Right atrium auricular region (tissue), 2 donors: ENCODE data around the gene SFXN5. TPM values are rescaled to one million over a fixed set of nuclear protein-coding genes. Genes with fewer than 3 reads are reported as not detected.
"Not testable (repeated sequence)": the region's sequence is repeated elsewhere in the genome, so short reads cannot be mapped to it uniquely, and the experiment has no call there.

Experiments
- DNase-seq: peaks from one replicate; pipeline ENCODE4 v3.0.0-alpha.2; 2019; ENCODE audit warnings: low spot score
- H3K27ac ChIP-seq, 2 donors: fragments of 200-600 bp; sonication (generic); 1 replicate in 1 of 2; 2 replicates in 1 of 2; pipeline ENCODE4 v1.5.1; 2016 to 2019
- H3K27me3 ChIP-seq, 2 donors: fragments of 200-600 bp; sonication (generic); one replicate each; pipeline versions ENCODE4 v1.5.1 to v1.6.0; 2017 to 2019
- H3K36me3 ChIP-seq: fragments of 200-600 bp; sonication (generic); one replicate; pipeline ENCODE4 v1.5.1; 2016
- H3K4me1 ChIP-seq, 2 donors: fragments of 200-600 bp; sonication (generic); one replicate each; pipeline versions ENCODE4 v1.5.1 to v1.6.0; 2017 to 2019
- H3K4me3 ChIP-seq, 2 donors: fragments of 200-600 bp; sonication (generic); 1 replicate in 1 of 2; 2 replicates in 1 of 2; pipeline ENCODE4 v1.5.1; 2017 to 2019; ENCODE audit warnings: mild to moderate bottlenecking in 1 of 2, moderate library complexity in 1 of 2
- H3K9me3 ChIP-seq, 2 donors: fragments of 200-600 bp; sonication (generic); one replicate each; pipeline ENCODE4 v1.5.1; 2019
- total RNA-seq, 2 donors: library from RNA; depleted of rRNA; stranded (reverse); fragments of >200 nt; gene quantifications; one replicate each; pipeline ENCODE4 v1.1.0, GENCODE V29; 2016
- TF ChIP-seq, protein P1 (sequence below), 2 donors: fragments of 200-600 bp; sonication (generic); IDR thresholded peaks; one replicate each; pipeline ENCODE4 v1.5.1; 2019; ENCODE audit warnings: antibody characterized with exemption in 2 of 2

Gene SFXN5, protein sequence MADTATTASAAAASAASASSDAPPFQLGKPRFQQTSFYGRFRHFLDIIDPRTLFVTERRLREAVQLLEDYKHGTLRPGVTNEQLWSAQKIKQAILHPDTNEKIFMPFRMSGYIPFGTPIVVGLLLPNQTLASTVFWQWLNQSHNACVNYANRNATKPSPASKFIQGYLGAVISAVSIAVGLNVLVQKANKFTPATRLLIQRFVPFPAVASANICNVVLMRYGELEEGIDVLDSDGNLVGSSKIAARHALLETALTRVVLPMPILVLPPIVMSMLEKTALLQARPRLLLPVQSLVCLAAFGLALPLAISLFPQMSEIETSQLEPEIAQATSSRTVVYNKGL
- 1 to 10 TPM; 4.5 to 5.8 TPM for total RNA-seq

DNA sequence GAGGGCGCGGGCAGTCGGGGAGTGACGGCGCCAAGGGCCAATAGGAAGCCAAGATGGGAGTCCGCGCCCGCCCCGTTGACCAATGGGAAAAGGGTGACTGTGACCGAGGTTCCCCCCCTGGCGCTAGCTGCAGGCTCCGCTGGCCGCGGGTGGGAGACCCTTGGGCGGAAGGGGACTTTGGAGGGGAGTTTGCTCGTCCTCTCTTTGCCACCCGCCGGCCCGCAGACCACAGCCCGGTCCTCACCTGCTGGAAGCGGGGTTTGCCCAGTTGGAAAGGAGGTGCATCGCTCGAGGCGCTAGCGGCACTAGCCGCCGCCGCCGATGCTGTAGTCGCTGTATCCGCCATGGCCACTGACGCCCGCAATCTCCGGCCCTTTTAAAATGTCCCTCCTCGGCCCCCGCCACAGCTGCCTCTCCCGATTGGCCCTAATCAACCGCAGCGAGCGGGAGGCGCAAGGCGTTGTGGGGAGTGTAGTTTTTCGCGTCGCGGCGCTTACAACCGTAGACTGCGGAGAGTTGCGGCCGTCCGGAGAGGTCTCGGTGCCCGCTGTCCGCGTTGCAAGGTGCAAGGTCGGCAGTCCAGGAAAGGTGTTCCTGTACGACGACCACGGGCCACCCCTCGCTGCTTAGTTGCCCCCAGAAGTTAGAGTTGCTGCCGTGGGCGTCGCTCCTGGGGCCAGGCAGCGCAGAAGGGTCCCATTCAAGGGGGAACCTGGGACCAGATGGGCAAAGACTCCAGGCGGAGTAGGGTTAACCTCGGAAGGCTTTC, at the start of gene SFXN5:
TSS of gene SFXN5 (minus strand) at position 353 of the 769 bp plus-strand sequence. CDS start at position 346, 7 bp downstream.
- H3K4me1 ChIP-seq: peaks cover 0 to 33% of the 10 kb centered on the region in 2 donors
- peak within 1 kb of the TSS; percentile 74 to 97 for H3K4me3 ChIP-seq

DNA sequence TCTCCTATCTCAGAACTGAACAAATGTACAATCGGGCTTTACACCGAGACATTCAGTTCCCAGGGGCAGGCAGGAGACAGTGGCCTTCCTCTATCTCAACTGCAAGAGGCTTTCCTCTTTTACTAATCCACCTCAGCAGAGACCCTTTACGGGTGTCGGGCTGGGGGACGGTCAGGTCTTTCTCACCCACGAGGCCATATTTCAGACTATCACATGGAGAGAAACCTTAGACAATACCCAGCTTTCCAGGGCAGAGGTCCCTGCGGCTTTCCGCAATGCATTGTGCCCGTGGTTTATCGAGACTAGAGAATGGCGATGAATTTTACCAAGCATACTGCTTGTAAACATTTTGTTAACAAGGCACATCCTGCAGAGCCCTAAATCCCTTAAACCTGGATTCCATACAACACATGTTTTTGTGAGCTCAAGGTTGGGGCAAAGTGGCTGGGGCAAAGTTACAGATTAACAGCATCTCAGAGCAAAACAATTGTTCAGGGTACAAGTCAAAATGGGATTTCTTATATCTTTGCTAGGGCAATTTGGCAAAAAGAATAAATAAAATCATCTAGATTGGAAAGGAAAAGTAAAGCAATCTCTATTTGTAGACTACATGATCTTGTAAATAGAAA, 48.2 kb upstream of the SFXN5 start:
- not testable (repeated sequence) for H3K9me3 ChIP-seq, H3K27ac ChIP-seq, H3K4me3 ChIP-seq, H3K27me3 ChIP-seq, H3K4me1 ChIP-seq, H3K36me3 ChIP-seq
- peak; percentile 23 for DNase-seq

More for the DNA sequence above, at the start of gene SFXN5:
- peak; percentile 98 for DNase-seq
- H3K27me3 ChIP-seq: no peaks in the 10 kb centered on the region
- TF ChIP-seq, protein P1, sequence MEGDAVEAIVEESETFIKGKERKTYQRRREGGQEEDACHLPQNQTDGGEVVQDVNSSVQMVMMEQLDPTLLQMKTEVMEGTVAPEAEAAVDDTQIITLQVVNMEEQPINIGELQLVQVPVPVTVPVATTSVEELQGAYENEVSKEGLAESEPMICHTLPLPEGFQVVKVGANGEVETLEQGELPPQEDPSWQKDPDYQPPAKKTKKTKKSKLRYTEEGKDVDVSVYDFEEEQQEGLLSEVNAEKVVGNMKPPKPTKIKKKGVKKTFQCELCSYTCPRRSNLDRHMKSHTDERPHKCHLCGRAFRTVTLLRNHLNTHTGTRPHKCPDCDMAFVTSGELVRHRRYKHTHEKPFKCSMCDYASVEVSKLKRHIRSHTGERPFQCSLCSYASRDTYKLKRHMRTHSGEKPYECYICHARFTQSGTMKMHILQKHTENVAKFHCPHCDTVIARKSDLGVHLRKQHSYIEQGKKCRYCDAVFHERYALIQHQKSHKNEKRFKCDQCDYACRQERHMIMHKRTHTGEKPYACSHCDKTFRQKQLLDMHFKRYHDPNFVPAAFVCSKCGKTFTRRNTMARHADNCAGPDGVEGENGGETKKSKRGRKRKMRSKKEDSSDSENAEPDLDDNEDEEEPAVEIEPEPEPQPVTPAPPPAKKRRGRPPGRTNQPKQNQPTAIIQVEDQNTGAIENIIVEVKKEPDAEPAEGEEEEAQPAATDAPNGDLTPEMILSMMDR (IDR thresholded peaks at IDR 0.05): peak in 1 of 2 donors; percentile 32
- peaks cover 11% of the 10 kb centered on the region for H3K36me3 ChIP-seq
- no peaks in the 10 kb centered on the region for H3K9me3 ChIP-seq
- peak within 1 kb of the TSS; percentile 93 to 94 for H3K27ac ChIP-seq

DNA sequence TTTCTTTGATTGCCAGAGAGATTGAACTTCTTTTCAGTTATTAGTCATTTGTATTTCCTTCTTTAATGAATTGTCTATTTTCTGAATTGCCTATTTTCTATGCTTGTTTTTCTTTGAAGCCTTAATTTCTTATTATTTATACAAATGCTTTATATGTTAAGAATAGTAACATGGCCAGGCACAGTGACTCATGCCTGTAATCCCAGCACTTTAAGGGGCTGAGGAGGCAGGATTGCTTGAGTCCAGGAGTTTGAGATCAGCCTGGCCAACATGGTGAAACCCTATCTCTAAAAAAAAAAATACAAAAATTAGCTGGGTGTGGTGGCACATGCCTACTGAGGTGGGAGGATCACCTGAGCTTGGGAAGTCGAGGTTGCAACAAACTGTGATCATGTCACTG, 45.9 kb upstream of the SFXN5 start:
- Histone ChIP-seq H3K27me3 (no peaks in the 10 kb centered on the region), H3K9me3 (no peaks in the 10 kb centered on the region), H3K4me1 (peaks cover 0 to under 1% of the 10 kb centered on the region in 2 donors), H3K27ac (no peak overlapping the region), H3K36me3 (no peaks in the 10 kb centered on the region), H3K4me3 (no peak overlapping the region)
- DNase-seq: peak; percentile 2
- TF ChIP-seq, protein P1 (IDR thresholded peaks at IDR 0.05): no peak

DNA sequence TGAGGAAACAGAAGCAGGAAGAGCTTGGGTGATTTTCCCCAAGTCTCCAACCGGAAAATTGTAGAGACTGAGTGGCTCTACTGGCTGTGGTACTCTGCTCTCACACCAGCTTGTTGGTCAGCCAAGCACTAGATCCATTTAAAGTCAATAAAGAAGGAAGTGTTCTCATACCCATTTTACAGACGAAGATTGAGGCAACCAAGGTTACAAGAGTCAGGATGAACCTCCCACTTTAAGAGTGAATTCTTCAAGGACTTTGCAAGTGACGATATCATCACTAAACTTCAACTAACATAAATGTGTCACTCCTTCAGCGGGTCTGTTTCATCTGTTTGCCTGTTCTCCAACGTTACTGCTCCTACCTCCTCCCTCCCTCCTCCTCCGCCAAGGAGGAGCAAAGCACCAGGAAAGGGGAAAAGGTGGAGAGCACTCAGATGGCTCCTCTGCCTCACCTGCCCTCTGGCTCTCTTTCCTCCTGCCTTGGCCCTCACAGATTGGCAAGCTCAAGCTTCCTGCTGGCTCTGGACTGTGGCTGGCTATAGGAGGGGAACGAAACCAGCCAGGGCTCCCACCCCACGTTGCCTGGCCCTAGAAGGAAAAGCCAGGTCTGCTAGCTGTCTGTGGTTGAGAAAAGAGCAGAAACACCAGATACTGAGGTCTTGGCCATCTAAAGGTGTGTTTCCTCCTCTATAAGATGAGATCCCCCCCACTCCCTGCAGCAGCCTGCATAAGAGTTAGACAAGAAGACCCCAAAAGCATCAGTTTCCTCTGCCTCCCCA, 44.9 kb upstream of the SFXN5 start:
- DNase-seq: peak; percentile 26
- H3K4me3 ChIP-seq: no peak overlapping the region

DNA sequence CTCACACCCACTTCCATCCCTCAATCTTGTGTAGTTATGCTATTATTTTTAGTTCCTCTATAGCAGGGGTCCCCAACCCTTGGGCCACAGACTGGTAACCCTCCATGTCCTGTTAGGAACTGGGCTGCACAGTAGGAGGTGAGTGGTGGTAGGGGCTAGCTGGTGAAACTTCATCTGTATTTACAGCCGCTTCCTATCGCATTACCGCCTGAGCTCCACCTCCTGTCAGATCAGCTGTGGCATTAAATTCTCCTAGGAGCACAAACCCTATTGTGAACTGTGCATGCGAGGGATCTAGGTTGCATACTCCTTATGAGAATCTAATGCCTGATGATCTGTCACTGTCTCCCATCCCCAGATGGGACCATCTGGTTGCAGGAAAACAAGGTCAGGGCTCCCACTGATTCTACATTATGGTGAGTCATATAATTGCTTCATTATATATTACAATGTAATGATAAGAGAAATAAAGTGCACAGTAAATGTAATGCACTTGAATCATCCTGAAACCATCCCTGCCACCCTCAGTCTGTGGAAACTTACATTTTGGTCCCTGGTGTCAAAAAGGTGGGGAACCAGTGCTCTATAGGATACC, 42.9 kb upstream of the SFXN5 start:
- Histone ChIP-seq H3K27ac (no peak overlapping the region), H3K4me1 (peaks cover 0 to 31% of the 10 kb centered on the region in 2 donors), H3K4me3 (no peak overlapping the region), H3K27me3 (no peaks in the 10 kb centered on the region), H3K36me3 (no peaks in the 10 kb centered on the region), H3K9me3 (no peaks in the 10 kb centered on the region)
- TF ChIP-seq, protein P1 (IDR thresholded peaks at IDR 0.05): no peak
- DNase-seq: no peak

More for the DNA sequence above, 44.9 kb upstream of the SFXN5 start:
- no peaks in the 10 kb centered on the region for H3K27me3 ChIP-seq
- no peak overlapping the region for H3K27ac ChIP-seq
- peaks cover 0 to 11% of the 10 kb centered on the region in 2 donors for H3K4me1 ChIP-seq
- TF ChIP-seq, protein P1 (IDR thresholded peaks at IDR 0.05): no peak
- no peaks in the 10 kb centered on the region for H3K36me3 ChIP-seq
- no peaks in the 10 kb centered on the region for H3K9me3 ChIP-seq
